Uterus (tissue), 2 donors: ENCODE measurements around the gene NSFL1C.

Experiments used
- CTCF ChIP-seq, 4 experiments: fragments of 200-600 bp in 2 of 4; fragments of 450-650 bp in 2 of 4; sonication (generic) in 2 of 4; IDR thresholded peaks; one replicate each; pipeline ENCODE4 v1.5.1; 2016 to 2019; ENCODE audit warnings: antibody characterized with exemption in 4 of 4, mild to moderate bottlenecking in 2 of 4, moderate library complexity in 1 of 4
- POLR2A ChIP-seq, 2 donors: fragments of 450-650 bp; IDR thresholded peaks; one replicate each; pipeline ENCODE4 v1.6.1; 2016; ENCODE audit warnings: antibody characterized with exemption in 2 of 2, mild to moderate bottlenecking in 1 of 2, moderate library complexity in 1 of 2

- TF ChIP-seq CTCF (IDR thresholded peaks at IDR 0.05), result no peak
- TF ChIP-seq POLR2A (IDR thresholded peaks at IDR 0.05), result no peak
These were observed 13.4 kb upstream of the NSFL1C start for GRCh38 chr20:1479831-1480595.
